Ovary (tissue), 9 donors: ENCODE measurements around the gene WDFY4. TPM values are rescaled to one million over a fixed set of nuclear protein-coding genes. Genes with fewer than 3 reads are reported as not detected.

Experiments used
- DNase-seq, 5 donors: peaks; one replicate each; pipeline ENCODE4 v3.0.0-alpha.2; 2019 to 2020
- H3K27ac ChIP-seq, 2 donors: fragments of 200-600 bp; one replicate each; pipeline versions ENCODE4 v1.5.1 to v1.8.0; 2019 to 2022
- H3K27me3 ChIP-seq: fragments of 200-600 bp; one replicate; pipeline ENCODE4 v1.8.0; 2022
- H3K36me3 ChIP-seq: fragments of 200-600 bp; sonication (generic); one replicate; pipeline ENCODE4 v1.5.1; 2019
- H3K4me1 ChIP-seq: one replicate; pipeline ENCODE4 v1.8.1; 2013; ENCODE audit warnings: mild to moderate bottlenecking, moderate library complexity; ENCODE audit not compliant: insufficient read depth
- H3K4me3 ChIP-seq: fragments of 200-600 bp; sonication (generic); one replicate; pipeline ENCODE4 v1.5.1; 2017
- H3K9me3 ChIP-seq, 2 donors: fragments of 200-600 bp in 1 of 2; sonication (generic) in 1 of 2; one replicate each; pipeline versions ENCODE4 v1.5.1 to v1.8.1; 2013 to 2019; ENCODE audit warnings: mild to moderate bottlenecking in 1 of 2, moderate library complexity in 1 of 2
- CTCF ChIP-seq, 3 donors: fragments of 450-650 bp in 2 of 3; fragments of 200-600 bp in 1 of 3; IDR thresholded peaks; one replicate each; pipeline versions ENCODE4 v1.5.1 to v1.8.0; 2016 to 2022; ENCODE audit warnings: antibody characterized with exemption in 3 of 3, mild to moderate bottlenecking in 1 of 3
- EP300 ChIP-seq: sonication (generic); formaldehyde crosslinking; IDR thresholded peaks from one replicate; pipeline ENCODE4 v1.6.1; 2017; ENCODE audit warnings: antibody characterized with exemption
- POLR2A ChIP-seq: fragments of 450-650 bp; IDR thresholded peaks from one replicate; pipeline ENCODE4 v1.6.1; 2017; ENCODE audit warnings: antibody characterized with exemption, mild to moderate bottlenecking, moderate library complexity
- WGBS, 3 donors: extraction: QIAGEN DNeasy Blood & Tissue Kit in 1 of 3; methylation state at CpG; one replicate each; pipeline versions ENCODE4 v1.1.5 to v1.1.7; 2013 to 2017; 5-methylcytosine and 5-hydroxymethylcytosine counted together
- intact Hi-C, 4 donors: fragments of 100-400 bp; cut with DNase I; formaldehyde crosslinking; loops; one replicate each; pipeline versions ENCODE4 v1.11.0 to v1.15.1; 2022 to 2023
- polyA plus RNA-seq, 2 donors: library from polyadenylated mRNA; stranded (reverse); fragments of 200-250 nt in 1 of 2; fragments of 350-450 nt in 1 of 2; fragmentation: Illumina TruSeq in 1 of 2; extraction: RNeasy Lipid Tissue Mini Kit (QIAGEN cat#74804) in 1 of 2; gene quantifications; one replicate each; pipeline ENCODE4 v1.2.3, GENCODE V29; 2013 to 2014
- total RNA-seq, 7 donors: library from RNA; depleted of rRNA in 2 of 7; stranded (reverse); fragments of >200 nt in 2 of 7; fragmentation: NEBNext Ultra II Directional in 3 of 7; extraction: Animal tissue kit (Norgen Biotek cat#: 25700) in 3 of 7; gene quantifications; one replicate each; pipeline versions ENCODE4 v1.1.0 to v1.2.4, GENCODE V29; 2016 to 2023
- donor health status: DM: no; HTN: no; CAD: no; lungs with moderate emphysema.
- donor health status: DM: no; HTN: no; CAD: no.
- donor health status: Bipolar disorder and iron deficiency.
- donor health status: DM: yes; HTN: yes; CAD: no.
- donor health status: DM: no; HTN: no; CAD: no.
- donor health status: DM: yes; HTN: yes; CAD: no.

WDFY4 gene
- total and polyA plus RNA-seq, 9 donors, result 0.54 to 4.2 (median 1.7) TPM

- H3K9me3 ChIP-seq, result no peaks in the 10 kb centered on the region
- H3K4me3 ChIP-seq, result no peak overlapping the region
- H3K4me1 ChIP-seq, result no peaks in the 10 kb centered on the region
- no peak overlapping the region for H3K27ac ChIP-seq
- no peaks in the 10 kb centered on the region for H3K27me3 ChIP-seq
- 89 to 94% (median 89%) methylated on average over 2 of the region's 2 CpGs for WGBS, 3 donors
- no peak for DNase-seq
- no peaks in the 10 kb centered on the region for H3K36me3 ChIP-seq
- intact Hi-C loops, result no loop called here
- TF ChIP-seq POLR2A, result no peak
- TF ChIP-seq EP300, result no peak
- no peak for TF ChIP-seq CTCF (IDR thresholded peaks at IDR 0.05)
Observed at GRCh38 chr10:48938281-48938680, 253.6 kb downstream of the WDFY4 start.

GRCh38 chr10:48938990-48939536 is 254.4 kb downstream of the WDFY4 start:
- no peaks in the 10 kb centered on the region for H3K9me3 ChIP-seq
- DNase-seq, result no peak
- no peaks in the 10 kb centered on the region for H3K36me3 ChIP-seq
- no peak for TF ChIP-seq POLR2A
- TF ChIP-seq CTCF (IDR thresholded peaks at IDR 0.05), result no peak
- TF ChIP-seq EP300, result no peak
- H3K4me1 ChIP-seq, result no peaks in the 10 kb centered on the region
- WGBS, 3 donors, result 74 to 80% (median 77%) methylated on average over 6 of the region's 6 CpGs
- no peak overlapping the region for H3K27ac ChIP-seq
- H3K27me3 ChIP-seq, result no peaks in the 10 kb centered on the region
- intact Hi-C loops, result no loop called here
- H3K4me3 ChIP-seq, result no peak overlapping the region

- Histone ChIP-seq H3K27ac (no peak within 1 kb of the TSS), H3K36me3 (no peaks in the 10 kb centered on the region), H3K4me3 (no peak within 1 kb of the TSS), H3K4me1 (no peaks in the 10 kb centered on the region), H3K27me3 (no peaks in the 10 kb centered on the region), H3K9me3 (no peaks in the 10 kb centered on the region)
- TF ChIP-seq POLR2A (no peak), EP300 (no peak), CTCF (IDR thresholded peaks at IDR 0.05) (no peak)
- intact Hi-C loops, result loop anchor here in 1 of 4 donors (5.0 kb wide), 1 partner anchor 1708 kb away; no protein-coding TSS in a partner anchor
- DNase-seq, result no peak
- WGBS, 3 donors, result 92 to 100% (median 96%) methylated on average over 2 of the region's 2 CpGs
Observed at GRCh38 chr10:48939790-48940325, 255.2 kb downstream of the WDFY4 start, which contains the start of gene LRRC18. TSS of gene LRRC18 (minus strand) at chr10:48939840. CDS start at chr10:48914155, 25,685 bp downstream.

GRCh38 chr10:48940372-48940771 is 255.7 kb downstream of the WDFY4 start:
- WGBS, 3 donors, result 95 to 97% (median 96%) methylated on average over 5 of the region's 5 CpGs
- TF ChIP-seq CTCF (IDR thresholded peaks at IDR 0.05), result no peak
- TF ChIP-seq POLR2A, result no peak
- TF ChIP-seq EP300, result no peak
- H3K36me3 ChIP-seq, result no peaks in the 10 kb centered on the region

More at GRCh38 chr10:48940372-48940771, 255.7 kb downstream of the WDFY4 start:
- intact Hi-C loops, result loop anchor here in 1 of 4 donors (5.0 kb wide), 1 partner anchor 1708 kb away; no protein-coding TSS in a partner anchor
- H3K27me3 ChIP-seq, result no peaks in the 10 kb centered on the region
- no peak for DNase-seq
- H3K4me3 ChIP-seq, result no peak overlapping the region
- no peak overlapping the region for H3K27ac ChIP-seq
- H3K9me3 ChIP-seq, result no peaks in the 10 kb centered on the region
- no peaks in the 10 kb centered on the region for H3K4me1 ChIP-seq
